Right lobe of liver (tissue), 6 donors: ENCODE results near the gene MON2. TPM values are rescaled to one million over a fixed set of nuclear protein-coding genes. Genes with fewer than 3 reads are reported as not detected.

Source experiments
- ATAC-seq, 4 donors: fragments of 200-7000 bp; cut with Tn5 transposase; one replicate each; pipeline ENCODE4 v1.9.1; 2020; ENCODE audit warnings: mild to moderate bottlenecking in 4 of 4, moderate library complexity in 4 of 4
- DNase-seq, 3 donors: peaks; one replicate each; pipeline ENCODE4 v3.0.0-alpha.2; 2020
- H3K27ac ChIP-seq, 3 donors: fragments of 200-600 bp; one replicate each; pipeline ENCODE4 v1.8.0; 2022
- H3K27me3 ChIP-seq, 2 donors: fragments of 200-600 bp; one replicate each; pipeline ENCODE4 v1.8.0; 2022
- H3K36me3 ChIP-seq, 4 donors: fragments of 200-600 bp; sonication (generic) in 1 of 4; one replicate each; pipeline versions ENCODE4 v1.5.1 to v1.8.0; 2017 to 2022; ENCODE audit warnings: control low read depth in 1 of 4
- H3K4me1 ChIP-seq, 4 donors: fragments of 200-600 bp; sonication (generic) in 1 of 4; one replicate each; pipeline versions ENCODE4 v1.5.1 to v1.8.0; 2017 to 2022; ENCODE audit warnings: control low read depth in 1 of 4
- H3K4me3 ChIP-seq, 3 donors: fragments of 200-600 bp; one replicate each; pipeline ENCODE4 v1.8.0; 2022
- H3K9me3 ChIP-seq, 4 donors: fragments of 200-600 bp; sonication (generic) in 1 of 4; one replicate each; pipeline versions ENCODE4 v1.5.1 to v1.8.0; 2017 to 2022; ENCODE audit warnings: control low read depth in 1 of 4
- CTCF ChIP-seq, 4 donors: fragments of 200-600 bp in 3 of 4; fragments of 450-650 bp in 1 of 4; IDR thresholded peaks; one replicate each; pipeline versions ENCODE4 v1.5.1 to v1.8.0; 2016 to 2022; ENCODE audit warnings: antibody characterized with exemption in 4 of 4, mild to moderate bottlenecking in 2 of 4
- POLR2A ChIP-seq: fragments of 450-650 bp; IDR thresholded peaks from one replicate; pipeline ENCODE4 v1.6.1; 2017; ENCODE audit warnings: antibody characterized with exemption, mild to moderate bottlenecking
- WGBS: methylation state at CpG from one replicate; pipeline ENCODE4 v1.1.6; 2018; ENCODE audit warnings: low coverage, low lambda C conversion rate; ENCODE audit not compliant: insufficient coverage; ENCODE audit errors: missing lambda C conversion rate; 5-methylcytosine and 5-hydroxymethylcytosine counted together
- intact Hi-C, 2 donors: fragments of 100-400 bp; cut with DNase I; formaldehyde crosslinking; loops; one replicate each; pipeline versions ENCODE4 v1.11.2 to v1.14.1; 2022
- total RNA-seq, 6 experiments: library from RNA; depleted of rRNA in 2 of 6; stranded (reverse); fragments of >200 nt in 2 of 6; fragmentation: NEBNext Ultra II Directional in 3 of 6; extraction: Animal tissue kit (Norgen Biotek cat#: 25700) in 3 of 6; gene quantifications; one replicate each; pipeline versions ENCODE4 v1.1.0 to v1.2.4, GENCODE V29; 2016 to 2023
- donor health status: DM: no; HTN: yes; CAD: no.
- donor health status: DM: no; HTN: no; CAD: no.
- donor health status: DM: no; HTN: no; CAD: no.
- donor health status: DM: no; HTN: yes; CAD: no.
- donor health status: DM: no; HTN: yes; CAD: no.

The MON2 gene
- total RNA-seq, 6 experiments from 2014 or later, result 26.6 to 37.4 (median 30.5) TPM

GRCh38 chr12:62519043-62519442 lies 52.4 kb downstream of the MON2 start:
- H3K9me3 ChIP-seq, result no peaks in the 10 kb centered on the region
- no peaks in the 10 kb centered on the region for H3K36me3 ChIP-seq
- ATAC-seq (no peak), DNase-seq (no peak)
- intact Hi-C loops, result no loop called here
- peaks cover 0 to 27% (median 9%) of the 10 kb centered on the region in 4 donors for H3K4me1 ChIP-seq
- no peak overlapping the region for H3K27ac ChIP-seq
- H3K4me3 ChIP-seq, result no peak overlapping the region
- H3K27me3 ChIP-seq, result no peaks in the 10 kb centered on the region
- TF ChIP-seq POLR2A, result no peak
- TF ChIP-seq CTCF (IDR thresholded peaks at IDR 0.05), result no peak
- WGBS, result 51% methylated on average over 4 of the region's 5 CpGs

- H3K36me3 ChIP-seq, result no peaks in the 10 kb centered on the region
- H3K27ac ChIP-seq, result no peak overlapping the region
- intact Hi-C loops, result no loop called here
- no peak overlapping the region for H3K4me3 ChIP-seq
- TF ChIP-seq CTCF (IDR thresholded peaks at IDR 0.05) (no peak), POLR2A (no peak)
- no peak for ATAC-seq
- no peaks in the 10 kb centered on the region for H3K27me3 ChIP-seq
- H3K4me1 ChIP-seq, result peaks cover 0 to 40% (median 9%) of the 10 kb centered on the region in 4 donors
- no peak for DNase-seq
- 67% methylated on average over 5 of the region's 5 CpGs for WGBS
- no peaks in the 10 kb centered on the region for H3K9me3 ChIP-seq
Observed at GRCh38 chr12:62520361-62520760, 53.7 kb downstream of the MON2 start.

- Histone ChIP-seq H3K9me3 (no peaks in the 10 kb centered on the region), H3K27me3 (no peaks in the 10 kb centered on the region), H3K36me3 (no peaks in the 10 kb centered on the region), H3K4me1 (peaks cover 0 to 46% (median 12%) of the 10 kb centered on the region in 4 donors), H3K4me3 (no peak overlapping the region), H3K27ac (peak overlapping the region; percentile 3 to 40 (median 21))
- DNase-seq (no peak), ATAC-seq (peak; percentile 76 to 88 (median 81))
- peak; percentile 34 to 51 (median 47) for TF ChIP-seq CTCF (IDR thresholded peaks at IDR 0.05)
- TF ChIP-seq POLR2A, result no peak
- intact Hi-C loops, result no loop called here
- 81% methylated on average over 2 of the region's 2 CpGs for WGBS
Observed at GRCh38 chr12:62522984-62523383, 56.4 kb downstream of the MON2 start.

DNA sequence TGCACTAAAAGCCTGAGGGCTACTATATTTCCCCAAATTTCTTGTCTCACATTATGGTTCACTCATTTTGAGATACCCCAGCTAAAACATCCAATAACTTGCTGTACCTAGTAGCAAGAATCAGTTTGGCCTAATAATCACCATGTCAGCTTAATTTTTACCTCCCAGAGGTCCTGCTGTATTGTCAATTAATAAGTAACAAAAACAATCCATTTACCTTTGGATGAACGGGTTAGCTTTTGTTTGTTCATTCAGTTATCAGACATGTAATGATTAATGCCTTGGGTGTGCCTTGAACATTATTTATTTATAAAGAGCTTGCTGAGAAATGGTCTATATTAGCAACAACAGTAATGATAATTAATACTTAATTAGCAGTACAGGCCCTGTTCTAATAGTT lies 57.0 kb downstream of the MON2 start:
- H3K9me3 ChIP-seq, result no peaks in the 10 kb centered on the region
- DNase-seq (no peak), ATAC-seq (peak; percentile 80 to 92 (median 82))
- H3K4me1 ChIP-seq, result peaks cover 0 to 50% (median 15%) of the 10 kb centered on the region in 4 donors
- H3K27ac ChIP-seq, result peak overlapping the region; percentile 21 to 45 (median 40)
- H3K36me3 ChIP-seq, result no peaks in the 10 kb centered on the region
- intact Hi-C loops, result no loop called here
- no peaks in the 10 kb centered on the region for H3K27me3 ChIP-seq
- no peak for TF ChIP-seq CTCF (IDR thresholded peaks at IDR 0.05)
- 19% methylated on average over 1 of the region's 1 CpG for WGBS
- no peak overlapping the region for H3K4me3 ChIP-seq

DNA sequence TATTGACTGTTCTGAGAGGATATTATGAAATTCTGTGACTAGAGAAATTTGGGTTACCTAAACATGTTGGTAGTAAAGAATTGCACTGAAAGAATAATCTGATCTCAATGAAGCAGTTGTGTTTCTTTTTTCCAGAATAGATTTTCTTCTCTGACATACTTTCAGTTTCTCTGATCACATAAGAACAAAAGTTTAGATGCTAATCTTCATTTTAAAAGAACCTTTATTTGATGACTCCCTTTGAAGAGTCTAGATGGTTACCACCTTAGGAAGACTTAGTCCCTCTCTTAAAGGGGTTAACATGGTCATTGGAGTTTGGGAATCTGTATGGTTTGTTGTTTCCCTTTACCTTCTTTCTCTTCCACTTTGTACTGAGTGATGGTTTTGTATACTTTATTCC lies 58.6 kb downstream of the MON2 start:
- TF ChIP-seq POLR2A, result no peak
- TF ChIP-seq CTCF (IDR thresholded peaks at IDR 0.05), result no peak
- H3K27ac ChIP-seq, result peak overlapping the region; percentile 21 to 40 (median 39)
- no peaks in the 10 kb centered on the region for H3K36me3 ChIP-seq
- peaks cover 0 to 50% (median 15%) of the 10 kb centered on the region in 4 donors for H3K4me1 ChIP-seq
- DNase-seq (no peak), ATAC-seq (no peak)
- intact Hi-C loops, result no loop called here
- H3K9me3 ChIP-seq, result no peaks in the 10 kb centered on the region
- H3K27me3 ChIP-seq, result no peaks in the 10 kb centered on the region
- H3K4me3 ChIP-seq, result no peak overlapping the region
